ENCODE measurements around the gene DEGS2. TPM values are rescaled to one million over a fixed set of nuclear protein-coding genes. Genes with fewer than 3 reads are reported as not detected.

The DEGS2 gene
- total RNA-seq, 1 experiment from 2014 or later: not detected

Other genes starting within 250 kb of the DEGS2 start
- 27.1 and 31.5 TPM in 2 replicates for gene EVL, start 94.2 kb downstream of the DEGS2 start, total RNA-seq (2014; rRNA removed; shearing (Covaris generic))
- gene YY1, start 79.5 kb upstream of the DEGS2 start, total RNA-seq (2014; rRNA removed; shearing (Covaris generic)): 58.6 and 60.9 TPM in 2 replicates
- 55.2 and 57.1 TPM in 2 replicates for gene SLC25A29, start 146.8 kb upstream of the DEGS2 start, total RNA-seq (2014; rRNA removed; shearing (Covaris generic))
- 0.08 TPM in 1 of 2 replicates, not detected in the other for gene SLC25A47, start 163.7 kb upstream of the DEGS2 start, total RNA-seq (2014; rRNA removed; shearing (Covaris generic))
- 7.4 and 8.7 TPM in 2 replicates for gene WDR25, start 216.8 kb upstream of the DEGS2 start, total RNA-seq (2014; rRNA removed; shearing (Covaris generic))

Data from SJCRH30 (cell line).